ENCODE measurements around the gene RAD50.

Gene RAD50

GRCh38 chr5:132673488-132673887 is 116.7 kb downstream of the RAD50 start:
- DNase-seq (ENCODE audit: low read depth): no peak
- no peak overlapping the region for H3K4me3 ChIP-seq (ENCODE audit: low read depth, low read length)
- in situ Hi-C loops (cut with HindIII; ENCODE audit: low sequenced_read_pairs): no loop called here
- no peak for TF ChIP-seq CTCF (IDR thresholded peaks at IDR 0.05; ENCODE audit: low read depth, low read length, missing control alignments)

- no peak within 1 kb of the TSS for H3K4me3 ChIP-seq (ENCODE audit: low read depth, low read length)
- no peak for TF ChIP-seq CTCF (IDR thresholded peaks at IDR 0.05; ENCODE audit: low read depth, low read length, missing control alignments)
- no peak for DNase-seq (ENCODE audit: low read depth)
- in situ Hi-C loops (cut with HindIII; ENCODE audit: low sequenced_read_pairs): no loop called here
Measured at GRCh38 chr5:132673939-132674630, 117.3 kb downstream of the RAD50 start, which contains the start of gene IL4. Gene IL4, plus strand, starts transcription at chr5:132673989. Its CDS starts 62 bp downstream, at chr5:132674051.

GRCh38 chr5:132674671-132675506 is 118.1 kb downstream of the RAD50 start:
- no peak for TF ChIP-seq CTCF (IDR thresholded peaks at IDR 0.05; ENCODE audit: low read depth, low read length, missing control alignments)
- in situ Hi-C loops (cut with HindIII; ENCODE audit: low sequenced_read_pairs): no loop called here
- peak; percentile 91 for DNase-seq (ENCODE audit: low read depth)
- H3K4me3 ChIP-seq (ENCODE audit: low read depth, low read length): no peak overlapping the region

GRCh38 chr5:132675936-132676689 is 119.3 kb downstream of the RAD50 start:
- TF ChIP-seq CTCF (IDR thresholded peaks at IDR 0.05; ENCODE audit: low read depth, low read length, missing control alignments): no peak
- DNase-seq (ENCODE audit: low read depth): no peak
- no peak overlapping the region for H3K4me3 ChIP-seq (ENCODE audit: low read depth, low read length)
- in situ Hi-C loops (cut with HindIII; ENCODE audit: low sequenced_read_pairs): no loop called here

GRCh38 chr5:132677191-132677590 is 120.4 kb downstream of the RAD50 start:
- peak; percentile 39 for DNase-seq (ENCODE audit: low read depth)
- TF ChIP-seq CTCF (IDR thresholded peaks at IDR 0.05; ENCODE audit: low read depth, low read length, missing control alignments): peak; percentile 29
- in situ Hi-C loops (cut with HindIII; ENCODE audit: low sequenced_read_pairs): no loop called here
- H3K4me3 ChIP-seq (ENCODE audit: low read depth, low read length): no peak overlapping the region

GRCh38 chr5:132677682-132678400 is 121.1 kb downstream of the RAD50 start:
- TF ChIP-seq CTCF (IDR thresholded peaks at IDR 0.05; ENCODE audit: low read depth, low read length, missing control alignments): no peak
- in situ Hi-C loops (cut with HindIII; ENCODE audit: low sequenced_read_pairs): no loop called here
- no peak for DNase-seq (ENCODE audit: low read depth)
- no peak overlapping the region for H3K4me3 ChIP-seq (ENCODE audit: low read depth, low read length)

All from astrocyte of the cerebellum (primary cell).